Duodenal mucosa (tissue), 2 donors: ENCODE results near the gene SNAP47.

Experiments
- H3K27ac ChIP-seq: one replicate; pipeline ENCODE4 v1.7.0; 2013; ENCODE audit warnings: low read depth, low read length
- H3K27me3 ChIP-seq, 2 donors: one replicate each; pipeline ENCODE4 v1.7.0; 2013; ENCODE audit warnings: low read length in 2 of 2, control low read depth in 1 of 2; ENCODE audit not compliant: insufficient read depth in 2 of 2, control insufficient read depth in 1 of 2
- H3K36me3 ChIP-seq, 2 donors: one replicate each; pipeline ENCODE4 v1.7.0; 2013; ENCODE audit warnings: low read length in 2 of 2, control low read depth in 1 of 2; ENCODE audit not compliant: insufficient read depth in 2 of 2, control insufficient read depth in 1 of 2
- H3K4me1 ChIP-seq, 2 donors: one replicate each; pipeline ENCODE4 v1.7.0; 2013; ENCODE audit warnings: low read length in 2 of 2, control low read depth in 1 of 2; ENCODE audit not compliant: insufficient read depth in 2 of 2, control insufficient read depth in 1 of 2
- H3K4me3 ChIP-seq, 2 donors: one replicate each; pipeline ENCODE4 v1.7.0; 2013; ENCODE audit warnings: low read length in 2 of 2, low read depth in 1 of 2
- H3K9ac ChIP-seq, 2 donors: one replicate each; pipeline ENCODE4 v1.7.0; 2013; ENCODE audit warnings: low read length in 2 of 2, low read depth in 1 of 2
- H3K9me3 ChIP-seq, 2 donors: one replicate each; pipeline ENCODE4 v1.7.0; 2013; ENCODE audit warnings: low read length in 2 of 2, control low read depth in 1 of 2; ENCODE audit not compliant: control insufficient read depth in 1 of 2

SNAP47 gene

GRCh38 chr1:227775841-227776240 lies 40.6 kb downstream of the SNAP47 start:
- Histone ChIP-seq H3K27ac (no peak overlapping the region), H3K4me1 (no peaks in the 10 kb centered on the region), H3K36me3 (peaks cover 6 to 38% of the 10 kb centered on the region in 2 donors), H3K9ac (no peak overlapping the region), H3K27me3 (no peaks in the 10 kb centered on the region), H3K9me3 (no peaks in the 10 kb centered on the region), H3K4me3 (no peak overlapping the region)

GRCh38 chr1:227776331-227776771 lies 41.1 kb downstream of the SNAP47 start:
- Histone ChIP-seq H3K4me1 (no peaks in the 10 kb centered on the region), H3K9ac (no peak overlapping the region), H3K27me3 (no peaks in the 10 kb centered on the region), H3K36me3 (peaks cover 6 to 38% of the 10 kb centered on the region in 2 donors), H3K27ac (no peak overlapping the region), H3K4me3 (no peak overlapping the region), H3K9me3 (no peaks in the 10 kb centered on the region)

GRCh38 chr1:227777156-227777555 lies 41.9 kb downstream of the SNAP47 start:
- Histone ChIP-seq H3K27ac (no peak overlapping the region), H3K4me3 (no peak overlapping the region), H3K9me3 (no peaks in the 10 kb centered on the region), H3K36me3 (peaks cover 4 to 36% of the 10 kb centered on the region in 2 donors), H3K4me1 (no peaks in the 10 kb centered on the region), H3K9ac (no peak overlapping the region), H3K27me3 (no peaks in the 10 kb centered on the region)

- H3K4me1 ChIP-seq: no peaks in the 10 kb centered on the region
- no peak overlapping the region for H3K9ac ChIP-seq
- no peaks in the 10 kb centered on the region for H3K27me3 ChIP-seq
- H3K27ac ChIP-seq: no peak overlapping the region
- H3K4me3 ChIP-seq: no peak overlapping the region
- no peaks in the 10 kb centered on the region for H3K9me3 ChIP-seq
- H3K36me3 ChIP-seq: peaks cover 4 to 40% of the 10 kb centered on the region in 2 donors
Observed at GRCh38 chr1:227777646-227778045, 42.4 kb downstream of the SNAP47 start.

- peaks cover 4 to 40% of the 10 kb centered on the region in 2 donors for H3K36me3 ChIP-seq
- H3K9me3 ChIP-seq: no peaks in the 10 kb centered on the region
- no peak overlapping the region for H3K4me3 ChIP-seq
- no peak overlapping the region for H3K27ac ChIP-seq
- no peak overlapping the region for H3K9ac ChIP-seq
- no peaks in the 10 kb centered on the region for H3K4me1 ChIP-seq
- no peaks in the 10 kb centered on the region for H3K27me3 ChIP-seq
Observed at GRCh38 chr1:227778401-227778947, 43.2 kb downstream of the SNAP47 start.

- Histone ChIP-seq H3K27ac (no peak overlapping the region), H3K9ac (no peak overlapping the region), H3K9me3 (no peaks in the 10 kb centered on the region), H3K27me3 (no peaks in the 10 kb centered on the region), H3K4me3 (no peak overlapping the region), H3K36me3 (peaks cover 4 to 40% of the 10 kb centered on the region in 2 donors), H3K4me1 (no peaks in the 10 kb centered on the region)
Observed at GRCh38 chr1:227779021-227779441, 43.8 kb downstream of the SNAP47 start.

- Histone ChIP-seq H3K4me1 (no peaks in the 10 kb centered on the region), H3K9ac (no peak overlapping the region), H3K36me3 (peaks cover 4 to 40% of the 10 kb centered on the region in 2 donors), H3K4me3 (no peak overlapping the region), H3K9me3 (no peaks in the 10 kb centered on the region), H3K27ac (no peak overlapping the region), H3K27me3 (no peaks in the 10 kb centered on the region)
Observed at GRCh38 chr1:227779685-227780084, 44.5 kb downstream of the SNAP47 start.

GRCh38 chr1:227780101-227781044 lies 45.1 kb downstream of the SNAP47 start:
- Histone ChIP-seq H3K36me3 (peaks cover 4 to 38% of the 10 kb centered on the region in 2 donors), H3K27me3 (no peaks in the 10 kb centered on the region), H3K9me3 (no peaks in the 10 kb centered on the region), H3K9ac (no peak overlapping the region), H3K27ac (no peak overlapping the region), H3K4me3 (no peak overlapping the region), H3K4me1 (no peaks in the 10 kb centered on the region)

GRCh38 chr1:227781314-227781930 lies 46.2 kb downstream of the SNAP47 start:
- Histone ChIP-seq H3K27ac (no peak overlapping the region), H3K4me3 (no peak overlapping the region), H3K9me3 (no peaks in the 10 kb centered on the region), H3K36me3 (peaks cover 0 to 28% of the 10 kb centered on the region in 2 donors), H3K9ac (no peak overlapping the region), H3K4me1 (peaks cover 5 to 6% of the 10 kb centered on the region in 2 donors), H3K27me3 (peaks cover 4 to 9% of the 10 kb centered on the region in 2 donors)

GRCh38 chr1:227782226-227782625 lies 47.0 kb downstream of the SNAP47 start:
- Histone ChIP-seq H3K9ac (no peak overlapping the region), H3K4me3 (no peak overlapping the region), H3K36me3 (peaks cover 0 to 24% of the 10 kb centered on the region in 2 donors), H3K4me1 (peaks cover 13 to 14% of the 10 kb centered on the region in 2 donors), H3K27me3 (peaks cover 4 to 12% of the 10 kb centered on the region in 2 donors), H3K27ac (no peak overlapping the region), H3K9me3 (no peaks in the 10 kb centered on the region)
